SK-N-SH (cell line): Measurements from ENCODE around the gene COPE.
A peak's percentile ranks its signal among the peaks of the same experiment; 100 is the strongest.

Experiments used
- EZH2phosphoT487 ChIP-seq: fragments of 200-600 bp; sonication (generic); IDR thresholded peaks from 2 replicates; pipeline ENCODE4 v1.6.1; 2017; ENCODE audit warnings: low read depth, mixed run types, mild to moderate bottlenecking, antibody characterized with exemption, moderate library complexity, borderline replicate concordance
- RXRA ChIP-seq: IDR thresholded peaks from 2 replicates; pipeline ENCODE4 v1.4.0; 2012; ENCODE audit warnings: low read depth, mild to moderate bottlenecking, borderline replicate concordance
- TF ChIP-seq, protein P1 (sequence below): fragments of 150-350 bp; IDR thresholded peaks from 2 replicates; pipeline ENCODE4 v1.6.1; 2017; ENCODE audit warnings: antibody characterized with exemption, low read length, low read depth, borderline replicate concordance
- TF ChIP-seq, protein P2 (sequence below): fragments of 200-600 bp; sonication (generic); IDR thresholded peaks from 2 replicates; pipeline ENCODE4 v1.6.1; 2017; ENCODE audit warnings: antibody characterized with exemption, mild to moderate bottlenecking, moderate library complexity
- TF ChIP-seq, protein P3 (sequence below): IDR thresholded peaks from 2 replicates; pipeline ENCODE4 v1.4.0; 2012; ENCODE audit warnings: low read depth, borderline replicate concordance

DNA sequence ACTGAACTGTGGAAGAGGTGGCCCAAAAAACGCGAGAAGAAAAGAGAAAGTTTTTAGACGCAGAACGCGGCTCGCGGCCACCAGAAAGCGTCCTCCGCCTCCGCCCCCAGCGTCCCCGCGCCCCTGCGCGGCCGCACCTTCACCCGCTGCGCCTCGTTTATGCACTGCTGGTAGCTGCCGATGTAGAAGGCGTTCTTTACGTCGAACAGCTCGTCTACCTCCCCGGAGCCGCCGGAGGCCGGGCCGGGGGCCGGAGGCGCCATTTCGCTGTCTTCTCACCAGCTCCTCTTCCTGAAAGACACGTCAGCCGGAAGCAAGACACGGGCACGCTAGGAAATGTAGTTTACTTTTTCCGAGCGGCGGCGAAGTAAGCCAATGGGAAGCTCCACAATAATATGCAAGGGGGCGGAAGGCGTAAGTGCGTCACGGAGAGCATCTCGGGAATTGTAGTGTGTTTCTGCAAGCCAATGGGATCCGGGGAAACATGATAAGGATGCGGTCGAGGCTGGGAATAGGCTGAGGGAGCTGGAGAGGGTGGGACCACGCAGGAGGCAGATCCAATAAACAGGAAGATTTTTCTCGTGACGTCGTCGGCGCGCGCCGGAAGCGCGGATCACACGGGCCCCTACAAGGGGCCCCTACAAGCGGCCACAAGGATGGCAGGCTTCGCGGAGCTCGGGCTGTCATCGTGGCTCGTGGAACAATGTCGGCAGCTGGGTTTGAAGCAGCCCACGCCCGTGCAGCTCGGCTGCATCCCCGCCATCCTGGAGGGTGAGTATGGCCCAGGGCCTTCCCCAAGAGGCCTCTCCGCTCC, at the start of gene COPE, which contains the start of gene DDX49:
- no peak for TF ChIP-seq EZH2phosphoT487
- TF ChIP-seq RXRA: no peak
- TF ChIP-seq, protein P1, sequence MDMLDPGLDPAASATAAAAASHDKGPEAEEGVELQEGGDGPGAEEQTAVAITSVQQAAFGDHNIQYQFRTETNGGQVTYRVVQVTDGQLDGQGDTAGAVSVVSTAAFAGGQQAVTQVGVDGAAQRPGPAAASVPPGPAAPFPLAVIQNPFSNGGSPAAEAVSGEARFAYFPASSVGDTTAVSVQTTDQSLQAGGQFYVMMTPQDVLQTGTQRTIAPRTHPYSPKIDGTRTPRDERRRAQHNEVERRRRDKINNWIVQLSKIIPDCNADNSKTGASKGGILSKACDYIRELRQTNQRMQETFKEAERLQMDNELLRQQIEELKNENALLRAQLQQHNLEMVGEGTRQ: no peak
- TF ChIP-seq, protein P2, sequence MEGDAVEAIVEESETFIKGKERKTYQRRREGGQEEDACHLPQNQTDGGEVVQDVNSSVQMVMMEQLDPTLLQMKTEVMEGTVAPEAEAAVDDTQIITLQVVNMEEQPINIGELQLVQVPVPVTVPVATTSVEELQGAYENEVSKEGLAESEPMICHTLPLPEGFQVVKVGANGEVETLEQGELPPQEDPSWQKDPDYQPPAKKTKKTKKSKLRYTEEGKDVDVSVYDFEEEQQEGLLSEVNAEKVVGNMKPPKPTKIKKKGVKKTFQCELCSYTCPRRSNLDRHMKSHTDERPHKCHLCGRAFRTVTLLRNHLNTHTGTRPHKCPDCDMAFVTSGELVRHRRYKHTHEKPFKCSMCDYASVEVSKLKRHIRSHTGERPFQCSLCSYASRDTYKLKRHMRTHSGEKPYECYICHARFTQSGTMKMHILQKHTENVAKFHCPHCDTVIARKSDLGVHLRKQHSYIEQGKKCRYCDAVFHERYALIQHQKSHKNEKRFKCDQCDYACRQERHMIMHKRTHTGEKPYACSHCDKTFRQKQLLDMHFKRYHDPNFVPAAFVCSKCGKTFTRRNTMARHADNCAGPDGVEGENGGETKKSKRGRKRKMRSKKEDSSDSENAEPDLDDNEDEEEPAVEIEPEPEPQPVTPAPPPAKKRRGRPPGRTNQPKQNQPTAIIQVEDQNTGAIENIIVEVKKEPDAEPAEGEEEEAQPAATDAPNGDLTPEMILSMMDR: no peak
- TF ChIP-seq, protein P3, sequence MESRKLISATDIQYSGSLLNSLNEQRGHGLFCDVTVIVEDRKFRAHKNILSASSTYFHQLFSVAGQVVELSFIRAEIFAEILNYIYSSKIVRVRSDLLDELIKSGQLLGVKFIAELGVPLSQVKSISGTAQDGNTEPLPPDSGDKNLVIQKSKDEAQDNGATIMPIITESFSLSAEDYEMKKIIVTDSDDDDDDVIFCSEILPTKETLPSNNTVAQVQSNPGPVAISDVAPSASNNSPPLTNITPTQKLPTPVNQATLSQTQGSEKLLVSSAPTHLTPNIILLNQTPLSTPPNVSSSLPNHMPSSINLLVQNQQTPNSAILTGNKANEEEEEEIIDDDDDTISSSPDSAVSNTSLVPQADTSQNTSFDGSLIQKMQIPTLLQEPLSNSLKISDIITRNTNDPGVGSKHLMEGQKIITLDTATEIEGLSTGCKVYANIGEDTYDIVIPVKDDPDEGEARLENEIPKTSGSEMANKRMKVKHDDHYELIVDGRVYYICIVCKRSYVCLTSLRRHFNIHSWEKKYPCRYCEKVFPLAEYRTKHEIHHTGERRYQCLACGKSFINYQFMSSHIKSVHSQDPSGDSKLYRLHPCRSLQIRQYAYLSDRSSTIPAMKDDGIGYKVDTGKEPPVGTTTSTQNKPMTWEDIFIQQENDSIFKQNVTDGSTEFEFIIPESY: peak; percentile 88
